Kidney (tissue), 14 donors: ENCODE results near the gene GABBR2. TPM values are rescaled to one million over a fixed set of nuclear protein-coding genes. Genes with fewer than 3 reads are reported as not detected.
A peak's percentile ranks its signal among the peaks of the same experiment; 100 is the strongest.

Experiments
- DNase-seq, 5 donors: peaks; one replicate each; pipeline ENCODE4 v3.0.0-alpha.2; 2013 to 2020
- FAIRE-seq: peaks from 2 replicates; lab custom pipeline; 2012; peaks lifted over from hg19 to GRCh38; lab: Jason Lieb, UNC
- H3K27ac ChIP-seq, 2 donors: one replicate each; pipeline ENCODE4 v1.7.0; 2013; ENCODE audit warnings: low read depth in 2 of 2, low read length in 2 of 2, inconsistent platforms in 1 of 2
- H3K27me3 ChIP-seq: one replicate; pipeline ENCODE4 v1.7.1; 2013; ENCODE audit warnings: low read length, inconsistent platforms; ENCODE audit not compliant: control insufficient read depth, insufficient read depth
- H3K36me3 ChIP-seq, 3 donors: one replicate each; pipeline versions ENCODE4 v1.7.0 to v1.7.1; 2013; ENCODE audit warnings: low read length in 3 of 3, control low read depth in 1 of 3, inconsistent platforms in 1 of 3; ENCODE audit not compliant: insufficient read depth in 3 of 3, control insufficient read depth in 2 of 3
- H3K4me1 ChIP-seq, 3 donors: one replicate each; pipeline versions ENCODE4 v1.7.0 to v1.7.1; 2013; ENCODE audit warnings: low read length in 3 of 3, inconsistent platforms in 1 of 3, low read depth in 1 of 3; ENCODE audit not compliant: control insufficient read depth in 2 of 3, insufficient read depth in 2 of 3
- H3K4me3 ChIP-seq, 3 donors: one replicate each; pipeline versions ENCODE4 v1.7.0 to v1.8.1; 2013; ENCODE audit warnings: low read length in 3 of 3, control low read depth in 1 of 3, inconsistent platforms in 1 of 3
- H3K9ac ChIP-seq, 3 donors: one replicate each; pipeline versions ENCODE4 v1.7.0 to v1.7.1; 2013; ENCODE audit warnings: low read length in 3 of 3, control low read depth in 1 of 3, inconsistent platforms in 1 of 3
- H3K9me3 ChIP-seq, 3 donors: one replicate each; pipeline versions ENCODE4 v1.7.0 to v1.7.1; 2013; ENCODE audit warnings: low read length in 3 of 3, control low read depth in 1 of 3, inconsistent platforms in 1 of 3; ENCODE audit not compliant: control insufficient read depth in 2 of 3, insufficient read depth in 1 of 3
- CTCF ChIP-seq: IDR thresholded peaks from 3 replicates; pipeline ENCODE4 v1.5.1; 2012; ENCODE audit warnings: mild to moderate bottlenecking, moderate library complexity, borderline replicate concordance; ENCODE audit not compliant: insufficient read depth; ENCODE audit errors: extremely low read depth
- intact Hi-C: fragments of 100-400 bp; cut with DNase I; formaldehyde crosslinking; loops from one replicate; pipeline ENCODE4 v1.11.1; 2022
- polyA plus RNA-seq: library from polyadenylated mRNA; stranded (reverse); fragments of 350-450 nt; fragmentation: Illumina TruSeq; extraction: RNeasy Lipid Tissue Mini Kit (QIAGEN cat#74804); gene quantifications from one replicate; pipeline ENCODE4 v1.2.3, GENCODE V29; 2014; ENCODE audit warnings: low read depth, low replicate concordance; ENCODE audit not compliant: insufficient read depth
- total RNA-seq: library from RNA; stranded (reverse); fragmentation: NEBNext Ultra II Directional; extraction: Animal tissue kit (Norgen Biotek cat#: 25700); gene quantifications from one replicate; pipeline ENCODE4 v1.2.1, GENCODE V29; 2021
- donor health status: control.
- donor health status: control.
- donor health status: control.
- donor health status: control.
- donor health status: control.
- donor health status: DM: yes; HTN: yes; CAD: no.
- donor health status: Normal renal cell carcinoma (clear cell type).

The GABBR2 gene
- total and polyA plus RNA-seq, 2 donors from 2014 or later: 0.06 TPM; not detected in 1

- Histone ChIP-seq H3K9me3 (no peaks in the 10 kb centered on the region), H3K4me3 (no peak overlapping the region), H3K27ac (no peak overlapping the region), H3K36me3 (no peaks in the 10 kb centered on the region), H3K4me1 (no peaks in the 10 kb centered on the region), H3K27me3 (no peaks in the 10 kb centered on the region), H3K9ac (no peak overlapping the region)
- DNase-seq (peak; percentile 65 to 77 (median 72)), FAIRE-seq (no peak)
- intact Hi-C loops: no loop called here
- TF ChIP-seq CTCF: no peak
These were observed 328.6 kb downstream of the GABBR2 start for GRCh38 chr9:98380065-98380681.

- Histone ChIP-seq H3K4me1 (no peaks in the 10 kb centered on the region), H3K27me3 (no peaks in the 10 kb centered on the region)
- FAIRE-seq: no peak
These were observed 329.2 kb downstream of the GABBR2 start for GRCh38 chr9:98379572-98379971.

GRCh38 chr9:98378794-98379193 is 329.9 kb downstream of the GABBR2 start:
- Histone ChIP-seq H3K4me3 (no peak overlapping the region), H3K9me3 (no peaks in the 10 kb centered on the region), H3K36me3 (no peaks in the 10 kb centered on the region), H3K27ac (no peak overlapping the region), H3K27me3 (no peaks in the 10 kb centered on the region), H3K9ac (no peak overlapping the region), H3K4me1 (no peaks in the 10 kb centered on the region)
- DNase-seq (no peak), FAIRE-seq (no peak)
- no peak for TF ChIP-seq CTCF
- intact Hi-C loops: no loop called here

More at GRCh38 chr9:98379572-98379971, 329.2 kb downstream of the GABBR2 start:
- no peak for TF ChIP-seq CTCF
- DNase-seq: no peak
- H3K4me3 ChIP-seq: no peak overlapping the region
- H3K9me3 ChIP-seq: no peaks in the 10 kb centered on the region
- no peak overlapping the region for H3K27ac ChIP-seq
- intact Hi-C loops: no loop called here
- no peaks in the 10 kb centered on the region for H3K36me3 ChIP-seq
- no peak overlapping the region for H3K9ac ChIP-seq
